ENCODE data around the gene P2RX3.
"Not testable (repeated sequence)": the region's sequence is repeated elsewhere in the genome, so short reads cannot be mapped to it uniquely, and the experiment has no call there.

P2RX3 gene

GRCh38 chr11:57325735-57326048, 12.5 kb upstream of the P2RX3 start:
- FAIRE-seq, result no peak

- FAIRE-seq, result no peak
These were observed 10.4 kb upstream of the P2RX3 start for GRCh38 chr11:57327721-57328120.

- FAIRE-seq, result no peak
These were observed 8.1 kb upstream of the P2RX3 start for GRCh38 chr11:57330029-57330428.

GRCh38 chr11:57331720-57332119, 6.4 kb upstream of the P2RX3 start:
- FAIRE-seq, result no peak

- FAIRE-seq, result no peak
These were observed 5.3 kb upstream of the P2RX3 start for GRCh38 chr11:57332694-57333440.

- FAIRE-seq, result no peak
These were observed 3.2 kb upstream of the P2RX3 start for GRCh38 chr11:57335023-57335342.

GRCh38 chr11:57335343-57336110, 2.6 kb upstream of the P2RX3 start, which contains the start of gene SSRP1:
Gene SSRP1, minus strand, starts transcription at chr11:57335892. Its CDS starts 771 bp downstream, at chr11:57335121.
- FAIRE-seq, result no peak

GRCh38 chr11:57336111-57336666, 2.0 kb upstream of the P2RX3 start:
- FAIRE-seq, result no peak

- not testable (repeated sequence) for FAIRE-seq
These were observed 1.3 kb upstream of the P2RX3 start for GRCh38 chr11:57336856-57337255.

- FAIRE-seq, result no peak
These were observed 1.2 kb downstream of the P2RX3 start for GRCh38 chr11:57339328-57339727.

GRCh38 chr11:57340039-57340615, 2.0 kb downstream of the P2RX3 start:
- FAIRE-seq, result no peak

- no peak for FAIRE-seq
These were observed 3.2 kb downstream of the P2RX3 start for GRCh38 chr11:57341250-57341808.

- no peak for FAIRE-seq
These were observed 4.5 kb downstream of the P2RX3 start for GRCh38 chr11:57342702-57343101.

- no peak for FAIRE-seq
These were observed 5.7 kb downstream of the P2RX3 start for GRCh38 chr11:57343825-57344224.

- no peak for FAIRE-seq
These were observed 6.7 kb downstream of the P2RX3 start for GRCh38 chr11:57344826-57345225.

GRCh38 chr11:57345555-57346211, 7.5 kb downstream of the P2RX3 start:
- FAIRE-seq, result no peak

- FAIRE-seq, result no peak
These were observed 9.2 kb downstream of the P2RX3 start for GRCh38 chr11:57347336-57347735.

- FAIRE-seq, result no peak
These were observed 9.9 kb downstream of the P2RX3 start for GRCh38 chr11:57348052-57348451.

GRCh38 chr11:57348636-57349313, 10.6 kb downstream of the P2RX3 start:
- FAIRE-seq, result no peak

GRCh38 chr11:57349491-57350274, 11.5 kb downstream of the P2RX3 start:
- FAIRE-seq, result no peak

GRCh38 chr11:57353036-57353435, 14.9 kb downstream of the P2RX3 start:
- FAIRE-seq, result no peak
